HG02610 (cell line): ENCODE results near the gene TNFAIP8L2.
"Not testable (repeated sequence)": the region's sequence is repeated elsewhere in the genome, so short reads cannot be mapped to it uniquely, and the experiment has no call there.

ENCODE experiments used
- ATAC-seq: cut with Tn5 transposase; IDR thresholded peaks from one replicate; pipeline ENCODE4 v1.9.1; 2021; ENCODE audit warnings: mild to moderate bottlenecking, moderate library complexity; ENCODE audit not compliant: unreplicated experiment

The TNFAIP8L2 gene

GRCh38 chr1:151188667-151189066 lies 32.2 kb downstream of the TNFAIP8L2 start:
- not testable (repeated sequence) for ATAC-seq

- ATAC-seq, result peak; percentile 91
These were observed 33.4 kb downstream of the TNFAIP8L2 start, which contains the start of gene VPS72 for GRCh38 chr1:151189637-151190445. TSS of gene VPS72 (minus strand) at chr1:151190197. CDS start at chr1:151190121, 76 bp downstream.

- ATAC-seq, result no peak
These were observed 35.6 kb downstream of the TNFAIP8L2 start for GRCh38 chr1:151192047-151192446.

GRCh38 chr1:151193304-151193703 lies 36.9 kb downstream of the TNFAIP8L2 start:
- no peak for ATAC-seq

GRCh38 chr1:151193856-151194255 lies 37.4 kb downstream of the TNFAIP8L2 start:
- no peak for ATAC-seq

GRCh38 chr1:151194894-151195594 lies 38.6 kb downstream of the TNFAIP8L2 start:
- ATAC-seq, result not testable (repeated sequence)

GRCh38 chr1:151196292-151196800 lies 39.9 kb downstream of the TNFAIP8L2 start:
- ATAC-seq, result no peak

- ATAC-seq, result no peak
These were observed 41.4 kb downstream of the TNFAIP8L2 start for GRCh38 chr1:151197863-151198253.

GRCh38 chr1:151198254-151199127 lies 42.0 kb downstream of the TNFAIP8L2 start, which contains the start of gene PIP5K1A:
TSS of gene PIP5K1A (plus strand) at chr1:151198552. CDS start at chr1:151198997, 445 bp downstream.
- peak; percentile 86 for ATAC-seq

- ATAC-seq, result no peak
These were observed 43.6 kb downstream of the TNFAIP8L2 start for GRCh38 chr1:151199873-151200581.

GRCh38 chr1:151205381-151205965 lies 49.0 kb downstream of the TNFAIP8L2 start:
- ATAC-seq, result not testable (repeated sequence)
